GM21529 (cell line): ENCODE data around the gene INO80D.
A peak's percentile ranks its signal among the peaks of the same experiment; 100 is the strongest.

Experiments used
- ATAC-seq: cut with Tn5 transposase; IDR thresholded peaks from one replicate; pipeline ENCODE4 v1.9.1; 2021; ENCODE audit not compliant: unreplicated experiment

Gene INO80D

DNA sequence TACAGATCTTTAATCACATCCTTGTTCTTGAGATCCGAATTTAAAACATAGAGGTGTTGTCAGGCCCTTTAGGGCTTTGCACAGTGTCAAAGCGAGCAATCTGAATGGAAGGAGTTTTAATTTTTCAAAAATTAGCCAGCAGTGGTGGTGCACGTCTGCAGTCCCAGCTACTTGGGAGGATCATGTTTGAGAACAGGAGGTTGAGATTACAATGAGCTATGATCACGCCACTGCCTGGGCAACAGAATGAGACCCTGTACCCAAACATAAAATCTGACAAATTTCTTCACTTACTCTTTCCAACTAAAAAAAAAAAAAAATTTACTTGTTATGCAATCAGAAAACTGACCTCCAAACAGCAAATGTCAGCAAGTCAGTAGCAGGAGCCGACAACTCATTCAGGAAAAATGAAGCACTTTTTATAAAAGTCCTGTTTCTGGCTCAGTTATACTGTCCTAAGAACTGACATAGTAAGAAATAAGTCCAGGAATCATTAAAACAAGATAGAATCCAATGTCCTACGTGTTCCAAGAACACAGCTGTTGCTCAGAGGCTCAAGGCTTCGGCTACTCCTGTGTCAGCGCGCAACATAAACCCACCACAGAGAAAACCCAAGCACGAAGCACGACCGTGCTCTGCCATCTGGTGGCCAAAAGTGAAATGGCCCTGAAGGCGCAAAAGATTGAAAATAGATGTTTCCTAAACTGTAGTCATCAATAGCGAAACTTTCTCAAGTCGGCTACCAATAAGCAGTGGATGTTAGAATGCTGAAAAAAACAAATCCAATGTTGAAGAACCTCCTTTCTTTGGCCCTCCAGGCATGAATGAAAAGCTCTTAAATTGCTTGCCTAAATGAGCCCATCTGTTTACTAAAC lies 138.1 kb downstream of the INO80D start:
- peak; percentile 93 for ATAC-seq

DNA sequence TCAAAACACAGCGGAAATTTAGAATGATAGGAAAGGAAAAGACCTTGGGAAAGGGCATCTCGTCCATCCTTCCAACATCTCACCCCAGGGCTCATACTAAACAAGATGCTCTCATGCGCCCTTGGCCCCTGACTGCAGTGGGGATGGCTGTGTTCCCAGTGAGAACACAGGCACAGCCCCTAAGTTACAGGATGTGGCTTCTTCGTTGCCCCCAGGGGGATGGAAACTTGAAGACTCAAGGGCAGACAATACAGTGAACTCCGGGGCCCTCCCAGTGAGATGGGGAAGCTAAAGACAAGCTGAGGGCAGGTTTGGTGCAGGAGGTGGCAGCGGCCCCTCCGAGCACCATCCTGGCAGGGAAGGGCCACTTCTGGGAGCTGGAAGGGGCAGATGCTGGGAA lies 139.7 kb downstream of the INO80D start:
- ATAC-seq = no peak
